H9 (cell line): ENCODE measurements around the gene KIF13A. TPM values are rescaled to one million over a fixed set of nuclear protein-coding genes. Genes with fewer than 3 reads are reported as not detected.
A peak's percentile ranks its signal among the peaks of the same experiment; 100 is the strongest.

Experiments used
- DNase-seq: peaks from one replicate; pipeline ENCODE4 v3.0.0-alpha.2; 2017
- H2AFZ ChIP-seq: one replicate; pipeline ENCODE4 v1.6.1; 2013; ENCODE audit warnings: mild to moderate bottlenecking, low read length, control low read depth, moderate library complexity
- H2AK5ac ChIP-seq: 2 replicates; pipeline ENCODE4 v1.6.1; 2013; ENCODE audit warnings: low read length, control low read depth, mixed read lengths; ENCODE audit not compliant: insufficient read length
- H2BK120ac ChIP-seq: one replicate; pipeline ENCODE4 v1.6.1; 2013; ENCODE audit warnings: low read depth, mild to moderate bottlenecking, low read length, control low read depth, inconsistent platforms; ENCODE audit not compliant: poor library complexity, severe bottlenecking
- H2BK12ac ChIP-seq: 2 replicates; pipeline ENCODE4 v1.6.1; 2013; ENCODE audit warnings: low read length, control low read depth, mixed read lengths, low read depth; ENCODE audit not compliant: insufficient read length
- H2BK15ac ChIP-seq: 2 replicates; pipeline ENCODE4 v1.6.1; 2013; ENCODE audit warnings: low read depth, low read length, control low read depth
- H2BK20ac ChIP-seq: one replicate; pipeline ENCODE4 v1.6.1; 2013; ENCODE audit warnings: low read depth, mild to moderate bottlenecking, low read length, control low read depth, inconsistent platforms; ENCODE audit not compliant: poor library complexity, severe bottlenecking
- H2BK5ac ChIP-seq: 2 replicates; pipeline ENCODE4 v1.6.1; 2013; ENCODE audit warnings: low read length, control low read depth, mixed read lengths; ENCODE audit not compliant: insufficient read length
- H3K14ac ChIP-seq: 2 replicates; pipeline ENCODE4 v1.6.1; 2013; ENCODE audit warnings: low read length, control low read depth; ENCODE audit not compliant: insufficient read depth
- H3K18ac ChIP-seq: 2 replicates; pipeline ENCODE4 v1.6.1; 2013; ENCODE audit warnings: low read depth, mild to moderate bottlenecking, mixed read lengths, low read length, control low read depth; ENCODE audit not compliant: insufficient read length
- H3K23ac ChIP-seq: 2 replicates; pipeline ENCODE4 v1.6.1; 2013; ENCODE audit warnings: low read length, control low read depth, mixed read lengths, low read depth; ENCODE audit not compliant: insufficient read length
- H3K23me2 ChIP-seq: 2 replicates; pipeline ENCODE4 v1.6.1; 2013; ENCODE audit warnings: low read depth, mild to moderate bottlenecking, mixed read lengths, low read length, control low read depth; ENCODE audit not compliant: insufficient read length, poor library complexity, severe bottlenecking
- H3K27ac ChIP-seq: 2 replicates; pipeline ENCODE4 v1.5.1; 2013; ENCODE audit warnings: low read length, control low read depth, mixed read lengths, low read depth; ENCODE audit not compliant: insufficient read length
- H3K27me3 ChIP-seq: 2 replicates; pipeline ENCODE4 v1.6.1; 2013; ENCODE audit warnings: low read length, control low read depth, inconsistent platforms; ENCODE audit not compliant: insufficient read depth
- H3K4ac ChIP-seq: 2 replicates; pipeline ENCODE4 v1.6.1; 2013; ENCODE audit warnings: low read depth, mild to moderate bottlenecking, control low read depth, inconsistent platforms, low read length, moderate library complexity
- H3K4me1 ChIP-seq: 2 replicates; pipeline ENCODE4 v1.6.1; 2013; ENCODE audit warnings: low read length, control low read depth, inconsistent platforms; ENCODE audit not compliant: insufficient read depth
- H3K4me2 ChIP-seq: 2 replicates; pipeline ENCODE4 v1.6.1; 2013; ENCODE audit warnings: low read length, control low read depth, mixed read lengths; ENCODE audit not compliant: insufficient read length, insufficient read depth
- H3K56ac ChIP-seq: 2 replicates; pipeline ENCODE4 v1.6.1; 2013; ENCODE audit warnings: low read depth, mild to moderate bottlenecking, mixed read lengths, low read length, control low read depth; ENCODE audit not compliant: insufficient read length
- H3K79me1 ChIP-seq: 2 replicates; pipeline ENCODE4 v1.6.1; 2013; ENCODE audit warnings: low read depth, mild to moderate bottlenecking, moderate library complexity, low read length, control low read depth, inconsistent platforms; ENCODE audit not compliant: insufficient read depth, poor library complexity, severe bottlenecking
- H3K79me2 ChIP-seq: 2 replicates; pipeline ENCODE4 v1.6.1; 2013; ENCODE audit warnings: low read length, control low read depth, inconsistent platforms; ENCODE audit not compliant: insufficient read depth
- H3K9ac ChIP-seq: 2 replicates; pipeline ENCODE4 v1.6.1; 2013; ENCODE audit warnings: low read length, control low read depth, mixed read lengths; ENCODE audit not compliant: insufficient read length; ENCODE audit errors: extremely low read depth
- H3K9me3 ChIP-seq: one replicate; pipeline ENCODE4 v1.6.1; 2013; ENCODE audit warnings: low read depth, low read length, inconsistent platforms; ENCODE audit not compliant: control insufficient read depth
- H3T11ph ChIP-seq: one replicate; pipeline ENCODE4 v1.6.1; 2013; ENCODE audit warnings: mild to moderate bottlenecking, low read length, control low read depth, inconsistent platforms
- H4K20me1 ChIP-seq: one replicate; pipeline ENCODE4 v1.6.1; 2013; ENCODE audit not compliant: control insufficient read depth, insufficient read length, insufficient read depth
- H4K5ac ChIP-seq: 2 replicates; pipeline ENCODE4 v1.6.1; 2013; ENCODE audit warnings: low read depth, mild to moderate bottlenecking, mixed read lengths, low read length, control low read depth; ENCODE audit not compliant: insufficient read length
- H4K8ac ChIP-seq: replicated peaks from 2 replicates; pipeline ENCODE4 v1.6.1; 2013; ENCODE audit warnings: low read length, control low read depth, mixed read lengths, low read depth; ENCODE audit not compliant: insufficient read length
- H4K91ac ChIP-seq: 2 replicates; pipeline ENCODE4 v1.6.1; 2013; ENCODE audit warnings: low read depth, mild to moderate bottlenecking, moderate library complexity, mixed read lengths, low read length, control low read depth; ENCODE audit not compliant: insufficient read length
- H3K27ac Mint-ChIP-seq, 3 experiments: 2 replicates in 2 of 3; 3 replicates in 1 of 3; pipeline ENCODE4 v1.8.0; 2020 to 2021; ENCODE audit warnings: mixed read lengths in 3 of 3, mild to moderate bottlenecking in 1 of 3, moderate library complexity in 1 of 3
- H3K27me3 Mint-ChIP-seq: 2 replicates; pipeline ENCODE4 v1.8.0; 2021; ENCODE audit warnings: low read depth, mild to moderate bottlenecking, moderate library complexity, mixed read lengths
- H3K36me3 Mint-ChIP-seq, 3 experiments: 2 replicates in 2 of 3; 3 replicates in 1 of 3; pipeline ENCODE4 v1.8.0; 2020 to 2021; ENCODE audit warnings: low read depth in 3 of 3, mixed read lengths in 3 of 3; ENCODE audit not compliant: insufficient read depth in 1 of 3
- H3K4me1 Mint-ChIP-seq, 2 experiments: 2 replicates each; pipeline ENCODE4 v1.8.0; 2020; ENCODE audit warnings: mixed read lengths in 2 of 2
- H3K4me3 Mint-ChIP-seq, 2 experiments: 2 replicates in 1 of 2; 3 replicates in 1 of 2; pipeline ENCODE4 v1.8.0; 2020 to 2021; ENCODE audit warnings: mild to moderate bottlenecking in 2 of 2, mixed read lengths in 2 of 2, moderate library complexity in 1 of 2
- H3K9me3 Mint-ChIP-seq, 2 experiments: 2 replicates in 1 of 2; 3 replicates in 1 of 2; pipeline ENCODE4 v1.8.0; 2020; ENCODE audit warnings: mild to moderate bottlenecking in 2 of 2, mixed read lengths in 2 of 2, moderate library complexity in 1 of 2
- CTCF ChIP-seq: fragments of 200-600 bp; sonication (generic); conservative IDR thresholded peaks from 3 replicates; pipeline ENCODE4 v1.8.0; 2021; ENCODE audit warnings: antibody characterized with exemption, mild to moderate bottlenecking
- WGBS: extraction: QIAGEN DNeasy Blood & Tissue Kit; methylation state at CpG from one replicate; pipeline ENCODE4 v1.1.7; 2013; ENCODE audit warnings: missing lambda C conversion rate, low lambda C conversion rate, mixed read lengths; ENCODE audit not compliant: insufficient read length; ENCODE audit errors: extremely low coverage; 5-methylcytosine and 5-hydroxymethylcytosine counted together
- total RNA-seq: library from RNA; stranded (reverse); gene quantifications from 2 replicates; pipeline ENCODE4 v1.2.1, GENCODE V29; 2021

KIF13A gene
- total RNA-seq, 1 experiment from 2014 or later: 38.2 TPM

GRCh38 chr6:17983730-17984129, 3.7 kb downstream of the KIF13A start:
- no peak overlapping the region for H3K14ac ChIP-seq
- Mint-ChIP-seq H3K4me3 (no peak overlapping the region), H3K27ac (0 out of 7 replicates have a peak overlapping the region, but pooled peaks of 1 of the 3 experiments have one; percentile 23), H3K9me3 (no peaks in the 10 kb centered on the region), H3K36me3 (peaks cover 4 to 19% (median 12%) of the 10 kb centered on the region in 3 experiments; a peak in 4 of 7 replicates), H3K4me1 (peaks cover 40 to 46% of the 10 kb centered on the region in 2 experiments), H3K27me3 (peaks cover 6% of the 10 kb centered on the region)
- no CpG with 5 or more reads among the region's 2 CpGs for WGBS
- H3K9me3 ChIP-seq: no peaks in the 10 kb centered on the region
- H3K4ac ChIP-seq: no peak overlapping the region
- no peak overlapping the region for H3K4me2 ChIP-seq
- peaks cover 2% of the 10 kb centered on the region; the same call in 1 of the 2 replicates for H3K79me2 ChIP-seq
- no peaks in the 10 kb centered on the region for H4K20me1 ChIP-seq
- no peak overlapping the region for H3K18ac ChIP-seq
- no peak overlapping the region for H3K27ac ChIP-seq
- H2BK12ac ChIP-seq: no peak overlapping the region
- H3K79me1 ChIP-seq: no peaks in the 10 kb centered on the region
- H4K91ac ChIP-seq: no peak overlapping the region
- H3K9ac ChIP-seq: no peak overlapping the region
- no peak overlapping the region for H2AK5ac ChIP-seq
- H2BK15ac ChIP-seq: no peak overlapping the region
- no peak overlapping the region for H3T11ph ChIP-seq
- no peak overlapping the region for H4K5ac ChIP-seq
- H3K23ac ChIP-seq: no peak overlapping the region
- no peak overlapping the region for H2BK120ac ChIP-seq
- no peak overlapping the region for H2BK5ac ChIP-seq
- H3K56ac ChIP-seq: no peak overlapping the region
- no peak for DNase-seq
- peaks cover 11% of the 10 kb centered on the region for H3K23me2 ChIP-seq
- no peak overlapping the region for H4K8ac ChIP-seq
- H3K27me3 ChIP-seq: no peaks in the 10 kb centered on the region
- H3K4me1 ChIP-seq: peaks cover 3% of the 10 kb centered on the region; the same call in 1 of the 2 replicates
- TF ChIP-seq CTCF: no peak
- no peak overlapping the region for H2BK20ac ChIP-seq
- no peak overlapping the region for H2AFZ ChIP-seq
